Neuronal stem cell (in vitro differentiated cells): ENCODE measurements around the gene F7.

ENCODE experiments used
- DNase-seq: peaks from one replicate; pipeline ENCODE4 v3.0.0-alpha.2; 2013; ENCODE audit warnings: low spot score
- H2AFZ ChIP-seq: one replicate; pipeline ENCODE4 v1.6.1; 2013; ENCODE audit warnings: mild to moderate bottlenecking, low read length, inconsistent platforms
- H2AK5ac ChIP-seq: 2 replicates; pipeline ENCODE4 v1.6.1; 2013; ENCODE audit warnings: low read depth, mild to moderate bottlenecking, inconsistent platforms, low read length, moderate library complexity, mixed read lengths
- H2BK120ac ChIP-seq: 2 replicates; pipeline ENCODE4 v1.6.1; 2013; ENCODE audit warnings: low read depth, mild to moderate bottlenecking, inconsistent platforms, low read length, moderate library complexity, mixed read lengths
- H2BK12ac ChIP-seq: one replicate; pipeline ENCODE4 v1.6.1; 2013; ENCODE audit warnings: low read length, inconsistent platforms
- H2BK15ac ChIP-seq: 2 replicates; pipeline ENCODE4 v1.6.1; 2013; ENCODE audit warnings: mild to moderate bottlenecking, low read length, inconsistent platforms, mixed read lengths
- H2BK5ac ChIP-seq: one replicate; pipeline ENCODE4 v1.6.1; 2013; ENCODE audit warnings: inconsistent platforms, mild to moderate bottlenecking, low read length, moderate library complexity
- H3K14ac ChIP-seq: one replicate; pipeline ENCODE4 v1.6.1; 2013; ENCODE audit warnings: low read length, inconsistent platforms
- H3K18ac ChIP-seq: 2 replicates; pipeline ENCODE4 v1.6.1; 2013; ENCODE audit warnings: low read length, inconsistent platforms
- H3K23ac ChIP-seq: 2 replicates; pipeline ENCODE4 v1.6.1; 2013; ENCODE audit warnings: low read depth, mild to moderate bottlenecking, mixed read lengths, low read length, inconsistent platforms; ENCODE audit not compliant: poor library complexity
- H3K27ac ChIP-seq: replicated peaks from 3 replicates; pipeline ENCODE4 v1.5.1; 2013; ENCODE audit warnings: low read length, inconsistent platforms
- H3K27me3 ChIP-seq, 3 experiments: 2 replicates each; pipeline ENCODE4 v1.6.1; 2013; ENCODE audit warnings: low read length in 3 of 3, mild to moderate bottlenecking in 2 of 3, inconsistent platforms in 1 of 3, low read depth in 1 of 3, mixed read lengths in 1 of 3, moderate library complexity in 1 of 3; ENCODE audit not compliant: control insufficient read depth in 3 of 3, insufficient read depth in 3 of 3
- H3K36me3 ChIP-seq, 2 donors: replicated peaks in 1 of 2; 2 replicates each; pipeline ENCODE4 v1.6.1; 2013; ENCODE audit warnings: low read length in 2 of 2; ENCODE audit not compliant: control insufficient read depth in 2 of 2, insufficient read depth in 2 of 2
- H3K4ac ChIP-seq: 2 replicates; pipeline ENCODE4 v1.6.1; 2013; ENCODE audit warnings: inconsistent platforms, mild to moderate bottlenecking, low read length, moderate library complexity
- H3K4me1 ChIP-seq, 2 donors: 1 replicate in 1 of 2; 2 replicates in 1 of 2; pipeline ENCODE4 v1.6.1; 2013; ENCODE audit warnings: low read length in 2 of 2, low read depth in 1 of 2; ENCODE audit not compliant: control insufficient read depth in 2 of 2, insufficient read depth in 1 of 2
- H3K4me2 ChIP-seq: one replicate; pipeline ENCODE4 v1.6.1; 2013; ENCODE audit warnings: mild to moderate bottlenecking, low read length, inconsistent platforms; ENCODE audit not compliant: insufficient read depth, poor library complexity, severe bottlenecking
- H3K4me3 ChIP-seq, 2 donors: 2 replicates each; pipeline ENCODE4 v1.5.1; 2013; ENCODE audit warnings: low read length in 2 of 2, mild to moderate bottlenecking in 2 of 2, inconsistent platforms in 1 of 2, moderate library complexity in 1 of 2
- H3K79me1 ChIP-seq: one replicate; pipeline ENCODE4 v1.6.1; 2013; ENCODE audit warnings: low read depth, mild to moderate bottlenecking, inconsistent platforms, low read length, moderate library complexity
- H3K9ac ChIP-seq: one replicate; pipeline ENCODE4 v1.6.1; 2013; ENCODE audit warnings: mild to moderate bottlenecking, low read depth, low read length, inconsistent platforms; ENCODE audit not compliant: poor library complexity
- H3K9me3 ChIP-seq, 2 donors: replicated peaks in 1 of 2; 2 replicates each; pipeline versions ENCODE3 to v1.6.1; 2013; ENCODE audit warnings: low read length in 2 of 2, mild to moderate bottlenecking in 2 of 2, inconsistent platforms in 1 of 2, low read depth in 1 of 2, mixed read lengths in 1 of 2, moderate library complexity in 1 of 2; ENCODE audit not compliant: control insufficient read depth in 2 of 2, insufficient read depth in 1 of 2
- H4K8ac ChIP-seq: one replicate; pipeline ENCODE4 v1.6.1; 2013; ENCODE audit warnings: low read depth, mild to moderate bottlenecking, inconsistent platforms, low read length, moderate library complexity
- H4K91ac ChIP-seq: one replicate; pipeline ENCODE4 v1.6.1; 2013; ENCODE audit warnings: low read length, low read depth, mild to moderate bottlenecking, inconsistent platforms; ENCODE audit not compliant: poor library complexity
- WGBS, 2 donors: extraction: QIAGEN DNeasy Blood & Tissue Kit; methylation state at CpG; one replicate each; pipeline ENCODE4 v1.1.7; 2013; ENCODE audit warnings: missing lambda C conversion rate in 2 of 2, mixed read lengths in 1 of 2; ENCODE audit not compliant: insufficient read length in 2 of 2, insufficient replicate concordance in 1 of 2; ENCODE audit errors: extremely low coverage in 2 of 2; 5-methylcytosine and 5-hydroxymethylcytosine counted together

The F7 gene

DNA sequence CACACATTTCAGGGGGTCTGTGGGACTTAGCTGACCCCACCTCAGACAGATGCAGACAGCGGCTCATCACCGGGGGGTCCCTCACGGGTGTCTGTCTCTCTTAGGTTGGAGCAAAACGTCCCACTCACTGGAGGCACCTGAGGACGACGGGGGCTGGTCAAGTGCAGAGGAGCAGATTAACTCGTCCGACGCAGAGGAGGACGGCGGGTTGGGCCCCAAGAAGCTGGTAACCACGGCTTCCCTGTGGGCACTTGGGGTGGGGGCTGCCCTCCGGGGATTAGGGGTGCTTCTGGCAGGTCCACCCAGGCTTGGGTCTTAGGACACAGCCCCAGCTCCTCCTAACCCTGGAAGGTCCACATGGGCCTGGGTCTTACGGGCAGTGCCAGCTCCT is 11.2 kb upstream of the F7 start:
- no peak overlapping the region for H4K8ac ChIP-seq
- no peak overlapping the region for H3K4ac ChIP-seq
- peaks cover 2 to 6% of the 10 kb centered on the region in 2 donors for H3K4me1 ChIP-seq
- no peak overlapping the region for H2BK120ac ChIP-seq
- no peak for DNase-seq
- no peak overlapping the region for H2BK15ac ChIP-seq
- no peak overlapping the region for H2AFZ ChIP-seq
- no peak overlapping the region for H2AK5ac ChIP-seq
- no peak overlapping the region for H4K91ac ChIP-seq
- no CpG with 5 or more reads among the region's 14 CpGs for WGBS, 2 donors
- H3K14ac ChIP-seq = no peak overlapping the region
- no peak overlapping the region for H3K4me2 ChIP-seq
- no peak overlapping the region for H3K18ac ChIP-seq
- H3K79me1 ChIP-seq = no peaks in the 10 kb centered on the region
- H3K9me3 ChIP-seq = peaks cover 0 to 7% of the 10 kb centered on the region in 2 donors
- H2BK12ac ChIP-seq = no peak overlapping the region
- peak overlapping the region; percentile 22 for H2BK5ac ChIP-seq
- H3K9ac ChIP-seq = no peak overlapping the region
- no peak overlapping the region for H3K27ac ChIP-seq
- no peak overlapping the region for H3K4me3 ChIP-seq
- peaks cover 5 to 7% of the 10 kb centered on the region in 2 donors for H3K36me3 ChIP-seq
- no peak overlapping the region for H3K23ac ChIP-seq
- no peaks in the 10 kb centered on the region for H3K27me3 ChIP-seq

DNA sequence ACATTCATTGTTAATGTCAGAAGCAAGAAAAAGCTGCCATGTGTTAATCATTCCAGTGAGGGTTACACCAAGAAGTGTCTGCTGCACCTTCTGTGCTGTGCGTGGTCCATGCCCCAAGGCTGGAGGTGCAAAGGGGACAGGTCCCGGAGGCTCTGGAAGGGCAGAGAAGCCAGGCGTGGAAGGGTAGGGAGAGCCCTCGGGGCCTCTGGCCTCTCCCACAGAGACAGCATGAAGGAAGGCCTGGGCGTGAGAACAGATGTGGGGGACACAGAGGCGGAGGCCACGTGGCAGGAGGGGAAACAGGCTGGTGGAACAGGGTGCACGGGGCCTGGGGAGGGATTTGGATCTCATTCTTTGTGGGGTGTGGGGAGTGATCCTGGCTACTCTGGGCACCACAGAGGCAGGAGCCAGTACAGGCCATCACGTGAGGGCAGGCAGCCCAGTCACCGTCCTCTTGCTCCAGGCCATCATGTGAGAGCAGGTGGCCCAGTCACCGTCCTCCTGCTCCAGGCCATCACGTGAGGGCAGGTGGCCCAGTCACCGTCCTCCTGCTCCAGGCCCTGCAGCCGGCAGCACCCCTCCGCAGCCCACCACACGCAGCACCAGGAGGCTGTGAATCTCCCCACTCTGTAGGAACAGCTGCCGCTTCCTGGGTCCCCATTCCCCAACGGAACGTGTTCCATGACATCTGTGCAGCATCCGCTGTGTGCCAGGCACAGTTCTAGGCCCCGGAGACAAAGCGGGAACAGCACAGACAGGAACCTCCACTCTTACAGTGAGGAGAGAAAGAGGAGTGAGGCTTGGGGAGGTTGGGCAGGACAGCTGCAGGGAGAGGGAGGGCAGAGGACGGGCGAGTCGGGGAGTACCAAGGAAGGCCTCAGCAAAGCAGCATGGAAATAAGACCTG is 10.2 kb upstream of the F7 start:
- Histone ChIP-seq H2BK120ac (no peak overlapping the region), H3K9ac (no peak overlapping the region), H3K27ac (no peak overlapping the region), H4K91ac (no peak overlapping the region), H3K14ac (peak overlapping the region; percentile 56), H3K27me3 (no peaks in the 10 kb centered on the region), H2BK5ac (no peak overlapping the region), H2AK5ac (no peak overlapping the region), H3K4me3 (no peak overlapping the region), H4K8ac (no peak overlapping the region), H3K4ac (no peak overlapping the region), H3K79me1 (no peaks in the 10 kb centered on the region), H2BK15ac (no peak overlapping the region), H3K18ac (peak overlapping the region; percentile 80), H3K4me1 (peaks cover 0 to 2% of the 10 kb centered on the region in 2 donors), H3K9me3 (peaks cover 0 to 7% of the 10 kb centered on the region in 2 donors), H3K23ac (no peak overlapping the region), H2BK12ac (peak overlapping the region; percentile 41), H2AFZ (no peak overlapping the region), H3K4me2 (no peak overlapping the region), H3K36me3 (peaks cover 0 to 3% of the 10 kb centered on the region in 2 donors)
- no peak for DNase-seq
- WGBS, 2 donors = no CpG with 5 or more reads among the region's 25 CpGs

DNA sequence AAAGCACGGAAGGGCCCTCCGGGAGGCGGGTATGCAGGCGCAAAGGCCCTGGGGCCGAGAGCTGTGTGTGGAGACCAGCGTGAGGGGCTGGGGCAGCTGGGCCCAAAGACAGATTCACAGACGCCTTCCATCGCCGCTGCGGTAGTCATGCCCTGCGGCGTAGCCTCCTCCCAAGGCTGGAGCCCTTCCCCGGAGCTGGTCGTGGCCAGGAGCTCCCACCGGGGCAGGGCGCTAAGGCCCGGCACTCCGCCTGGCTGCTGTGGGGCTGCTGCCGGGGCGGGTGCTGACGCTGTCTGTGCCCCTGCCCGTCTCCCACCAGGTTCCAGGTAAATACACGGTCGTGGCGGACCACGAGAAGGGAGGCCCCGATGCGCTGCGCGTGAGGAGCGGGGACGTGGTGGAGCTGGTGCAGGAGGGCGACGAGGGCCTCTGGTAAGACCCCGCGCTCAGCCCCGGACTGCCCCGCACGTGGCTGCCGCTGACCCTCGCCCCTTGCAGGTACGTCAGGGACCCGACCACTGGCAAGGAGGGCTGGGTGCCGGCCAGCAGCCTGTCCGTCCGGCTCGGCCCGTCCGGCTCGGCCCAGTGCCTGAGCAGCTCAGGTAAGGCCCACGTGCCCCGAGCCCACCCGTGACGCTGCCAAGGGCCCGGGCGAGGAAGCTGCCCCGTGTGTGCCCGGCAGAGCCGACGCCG is 9.4 kb upstream of the F7 start:
- Histone ChIP-seq H4K91ac (no peak overlapping the region), H2AK5ac (peak overlapping the region; percentile 46), H2AFZ (no peak overlapping the region), H3K4me1 (peaks cover 0 to 2% of the 10 kb centered on the region in 2 donors), H3K9ac (peak overlapping the region; percentile 12), H4K8ac (no peak overlapping the region), H2BK120ac (no peak overlapping the region), H3K4ac (no peak overlapping the region), H3K23ac (no peak overlapping the region), H3K27ac (no peak overlapping the region), H3K36me3 (peaks cover 0 to 2% of the 10 kb centered on the region in 2 donors), H2BK15ac (no peak overlapping the region), H3K79me1 (no peaks in the 10 kb centered on the region), H3K9me3 (peaks cover 0 to 7% of the 10 kb centered on the region in 2 donors), H2BK12ac (peak overlapping the region; percentile 41), H3K27me3 (no peaks in the 10 kb centered on the region), H3K4me3 (no peak overlapping the region), H2BK5ac (no peak overlapping the region), H3K4me2 (no peak overlapping the region), H3K18ac (peak overlapping the region; percentile 17), H3K14ac (peak overlapping the region; percentile 63)
- WGBS, 2 donors = no CpG with 5 or more reads among the region's 61 CpGs
- no peak for DNase-seq

DNA sequence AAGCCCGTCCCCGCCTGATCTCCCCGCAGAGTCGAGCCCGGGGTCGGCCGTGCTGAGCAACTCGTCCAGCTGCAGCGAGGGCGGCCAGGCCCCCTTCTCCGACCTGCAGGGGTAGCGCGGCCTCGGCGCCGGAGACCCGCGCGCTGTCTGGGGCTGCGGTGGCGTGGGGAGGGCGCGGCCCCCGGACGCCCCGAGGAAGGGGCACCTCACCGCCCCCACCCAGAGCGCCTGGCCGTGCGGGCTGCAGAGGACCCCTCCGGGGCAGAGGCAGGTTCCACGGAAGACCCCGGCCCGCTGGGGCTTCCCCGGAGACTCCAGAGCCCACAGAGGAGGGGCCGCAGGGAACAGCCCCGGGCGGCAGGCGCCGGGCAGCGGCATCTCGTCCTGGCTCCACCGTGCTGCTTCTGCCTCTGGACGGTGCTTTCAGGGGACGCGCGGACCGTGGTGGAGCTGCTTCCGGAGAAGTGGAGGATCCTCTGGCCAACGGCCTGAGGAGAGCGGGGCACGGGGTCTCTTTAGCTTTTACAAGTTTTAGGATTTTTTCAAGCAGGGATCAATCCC is 8.8 kb upstream of the F7 start:
- no peaks in the 10 kb centered on the region for H3K27me3 ChIP-seq
- no peak overlapping the region for H2BK15ac ChIP-seq
- no peak overlapping the region for H2BK5ac ChIP-seq
- no peak overlapping the region for H3K23ac ChIP-seq
- H2AK5ac ChIP-seq = no peak overlapping the region
- H3K9ac ChIP-seq = no peak overlapping the region
- H3K14ac ChIP-seq = no peak overlapping the region
- H3K36me3 ChIP-seq = peaks cover 0 to 1% of the 10 kb centered on the region in 2 donors
- WGBS, 2 donors = no CpG with 5 or more reads among the region's 52 CpGs
- peaks cover 0 to 7% of the 10 kb centered on the region in 2 donors for H3K9me3 ChIP-seq
- no peak for DNase-seq
- no peak overlapping the region for H3K27ac ChIP-seq
- no peak overlapping the region for H2BK120ac ChIP-seq
- H2AFZ ChIP-seq = no peak overlapping the region
- H3K18ac ChIP-seq = no peak overlapping the region
- H3K4ac ChIP-seq = no peak overlapping the region
- peaks cover 0 to 2% of the 10 kb centered on the region in 2 donors for H3K4me1 ChIP-seq
- no peak overlapping the region for H3K4me3 ChIP-seq
- H3K79me1 ChIP-seq = no peaks in the 10 kb centered on the region
- no peak overlapping the region for H4K91ac ChIP-seq
- H4K8ac ChIP-seq = no peak overlapping the region
- no peak overlapping the region for H2BK12ac ChIP-seq
- no peak overlapping the region for H3K4me2 ChIP-seq
